OCI-LY7 (cell line): ENCODE data around the gene RPL28. TPM values are rescaled to one million over a fixed set of nuclear protein-coding genes. Genes with fewer than 3 reads are reported as not detected.

ENCODE experiments used
- BruUV-seq: library from RNA; stranded (reverse); fragments of 400-500 nt; replicated peaks from 2 replicates; lab custom pipeline; 2021; lab: Mats Ljungman, UMichigan
- CTCF ChIA-PET: fragments of 300-600 bp; sonication (Branson Sonifier 250); formaldehyde crosslinking; loops from one replicate; lab custom pipeline; 2022; ENCODE audit warnings: antibody characterized with exemption; ENCODE audit not compliant: unreplicated experiment; lab: Charles Lee
- POLR2A ChIA-PET: fragments of 300-600 bp; sonication (Branson Sonifier 250); formaldehyde crosslinking; loops from one replicate; lab custom pipeline; 2022; ENCODE audit warnings: antibody characterized with exemption; lab: Charles Lee
- DNase-seq: peaks from one replicate; pipeline ENCODE4 v3.0.0-alpha.2; 2015; ENCODE audit warnings: low spot score
- H2AFZ ChIP-seq: fragments of 200-600 bp; sonication (generic), shearing (Covaris generic); 2 replicates; pipeline ENCODE4 v1.6.1; 2014; ENCODE audit warnings: mild to moderate bottlenecking, antibody characterized with exemption, low read length, moderate library complexity
- H3K27ac ChIP-seq: fragments of 200-600 bp; sonication (generic); 2 replicates; pipeline ENCODE4 v1.5.1; 2014; ENCODE audit warnings: mixed run types, low read depth, mild to moderate bottlenecking, moderate library complexity, low read length, inconsistent platforms; ENCODE audit not compliant: poor library complexity, severe bottlenecking
- H3K36me3 ChIP-seq: fragments of 200-600 bp; sonication (generic); 2 replicates; pipeline ENCODE4 v1.6.1; 2014; ENCODE audit warnings: mild to moderate bottlenecking, antibody characterized with exemption, low read length, moderate library complexity, mixed read lengths; ENCODE audit not compliant: insufficient read depth
- H3K4me1 ChIP-seq: fragments of 200-600 bp; sonication (generic); 2 replicates; pipeline ENCODE4 v1.5.1; 2014; ENCODE audit warnings: mild to moderate bottlenecking, low read length; ENCODE audit not compliant: insufficient read depth, poor library complexity, severe bottlenecking
- H3K4me2 ChIP-seq: fragments of 200-600 bp; sonication (generic); 2 replicates; pipeline ENCODE4 v1.6.1; 2014; ENCODE audit warnings: mild to moderate bottlenecking, low read length
- H3K4me3 ChIP-seq: fragments of 200-600 bp; sonication (generic); 2 replicates; pipeline ENCODE4 v1.5.1; 2014; ENCODE audit warnings: mild to moderate bottlenecking, low read depth, low read length; ENCODE audit not compliant: poor library complexity, severe bottlenecking
- H3K79me2 ChIP-seq: fragments of 200-600 bp; sonication (generic); 2 replicates; pipeline ENCODE4 v1.6.1; 2016; ENCODE audit warnings: low read depth, mild to moderate bottlenecking, low read length, moderate library complexity, mixed read lengths; ENCODE audit not compliant: insufficient read depth
- H3K9me2 ChIP-seq: fragments of 200-600 bp; sonication (generic); 2 replicates; pipeline ENCODE4 v1.6.1; 2016; ENCODE audit warnings: mild to moderate bottlenecking, low read length, mixed read lengths; ENCODE audit not compliant: insufficient read depth
- H3K9me3 ChIP-seq: fragments of 200-600 bp; sonication (generic); 2 replicates; pipeline ENCODE4 v1.6.1; 2014; ENCODE audit warnings: mild to moderate bottlenecking, mixed run types, low read length, mixed read lengths
- H4K20me1 ChIP-seq: fragments of 200-600 bp; sonication (generic); 2 replicates; pipeline ENCODE4 v1.6.1; 2014; ENCODE audit warnings: mild to moderate bottlenecking, antibody characterized with exemption, low read length, moderate library complexity, mixed read lengths; ENCODE audit not compliant: insufficient read depth
- CTCF ChIP-seq: fragments of 200-600 bp; sonication (generic); conservative IDR thresholded peaks from 2 replicates; pipeline ENCODE4 v1.5.1; 2014; ENCODE audit warnings: mild to moderate bottlenecking, antibody characterized with exemption, low read length, moderate library complexity, mixed read lengths
- EZH2phosphoT487 ChIP-seq: fragments of 200-600 bp; sonication (generic); IDR thresholded peaks from 2 replicates; pipeline ENCODE4 v1.6.1; 2018; ENCODE audit warnings: low read depth, borderline replicate concordance, mild to moderate bottlenecking, mixed run types, antibody characterized with exemption, low read length, moderate library complexity, mixed read lengths
- intact Hi-C: fragments of 100-400 bp; cut with micrococcal nuclease; formaldehyde crosslinking; loops from one replicate; pipeline ENCODE4 v1.10.0; 2022; ENCODE audit not compliant: unreplicated experiment
- total RNA-seq, 2 experiments: library from RNA; depleted of rRNA in 1 of 2; stranded (reverse); fragments of >200 nt in 1 of 2; shearing (Covaris generic) in 1 of 2; gene quantifications; 2 replicates each; pipeline ENCODE4 v1.2.3, GENCODE V29; 2014 to 2022

The RPL28 gene
- total RNA-seq, 2 experiments from 2014 or later, result 872 to 2,656 TPM

- Histone ChIP-seq H3K4me2 (no peak within 1 kb of the TSS), H3K27ac (no peak within 1 kb of the TSS), H3K9me2 (no peaks in the 10 kb centered on the region), H3K79me2 (no peaks in the 10 kb centered on the region), H4K20me1 (no peaks in the 10 kb centered on the region), H2AFZ (no peak within 1 kb of the TSS), H3K36me3 (no peaks in the 10 kb centered on the region), H3K4me1 (no peaks in the 10 kb centered on the region), H3K4me3 (no peak within 1 kb of the TSS), H3K9me3 (no peaks in the 10 kb centered on the region)
- no TSS peak for BruUV-seq
- DNase-seq, result no peak
- CTCF ChIA-PET, result no interaction called here
- intact Hi-C loops, result no loop called here
- POLR2A ChIA-PET, result no interaction called here
- no peak for TF ChIP-seq CTCF
- no peak for TF ChIP-seq EZH2phosphoT487
Measured at GRCh38 chr19:55370305-55370988, 15.3 kb upstream of the RPL28 start, which contains the start of gene IL11. IL11 (minus strand) TSS chr19:55370463; CDS start chr19:55370310, 153 bp downstream.

- no peak overlapping the region for H3K4me2 ChIP-seq
- POLR2A ChIA-PET, result no interaction called here
Measured at GRCh38 chr19:55372316-55373081, 13.2 kb upstream of the RPL28 start.

More at GRCh38 chr19:55372316-55373081, 13.2 kb upstream of the RPL28 start:
- Histone ChIP-seq H2AFZ (no peak overlapping the region), H3K4me1 (no peaks in the 10 kb centered on the region), H3K27ac (no peak overlapping the region), H3K9me2 (no peaks in the 10 kb centered on the region), H3K79me2 (no peaks in the 10 kb centered on the region), H3K9me3 (no peaks in the 10 kb centered on the region), H4K20me1 (no peaks in the 10 kb centered on the region), H3K4me3 (no peak overlapping the region), H3K36me3 (no peaks in the 10 kb centered on the region)
- CTCF ChIA-PET, result no interaction called here
- no peak for DNase-seq
- TF ChIP-seq CTCF (no peak), EZH2phosphoT487 (no peak)
- no TSS peak for BruUV-seq
- intact Hi-C loops, result no loop called here
